ENCODE measurements around the gene SLC28A3.

GRCh38 chr9:84277646-84278045 is 62.9 kb downstream of the SLC28A3 start:
- TF ChIP-seq POLR2A (IDR thresholded peaks at IDR 0.05) (no peak), POLR2AphosphoS5 (IDR thresholded peaks at IDR 0.05) (no peak)
- TF ChIP-seq, protein P1, sequence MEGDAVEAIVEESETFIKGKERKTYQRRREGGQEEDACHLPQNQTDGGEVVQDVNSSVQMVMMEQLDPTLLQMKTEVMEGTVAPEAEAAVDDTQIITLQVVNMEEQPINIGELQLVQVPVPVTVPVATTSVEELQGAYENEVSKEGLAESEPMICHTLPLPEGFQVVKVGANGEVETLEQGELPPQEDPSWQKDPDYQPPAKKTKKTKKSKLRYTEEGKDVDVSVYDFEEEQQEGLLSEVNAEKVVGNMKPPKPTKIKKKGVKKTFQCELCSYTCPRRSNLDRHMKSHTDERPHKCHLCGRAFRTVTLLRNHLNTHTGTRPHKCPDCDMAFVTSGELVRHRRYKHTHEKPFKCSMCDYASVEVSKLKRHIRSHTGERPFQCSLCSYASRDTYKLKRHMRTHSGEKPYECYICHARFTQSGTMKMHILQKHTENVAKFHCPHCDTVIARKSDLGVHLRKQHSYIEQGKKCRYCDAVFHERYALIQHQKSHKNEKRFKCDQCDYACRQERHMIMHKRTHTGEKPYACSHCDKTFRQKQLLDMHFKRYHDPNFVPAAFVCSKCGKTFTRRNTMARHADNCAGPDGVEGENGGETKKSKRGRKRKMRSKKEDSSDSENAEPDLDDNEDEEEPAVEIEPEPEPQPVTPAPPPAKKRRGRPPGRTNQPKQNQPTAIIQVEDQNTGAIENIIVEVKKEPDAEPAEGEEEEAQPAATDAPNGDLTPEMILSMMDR (IDR thresholded peaks at IDR 0.05) = no peak

Data from suprapubic skin (tissue), 4 donors.